C1 segment of cervical spinal cord (tissue), 14 donors: ENCODE measurements around the gene TVP23A.
"Not testable (repeated sequence)": the region's sequence is repeated elsewhere in the genome, so short reads cannot be mapped to it uniquely, and the experiment has no call there.

Source experiments
- DNase-seq, 14 donors: peaks; one replicate each; lab custom pipeline; 2025; lab: John Stamatoyannopoulos, UW

The TVP23A gene

GRCh38 chr16:10836174-10836853 lies 17.7 kb upstream of the TVP23A start:
- no peak for DNase-seq

- no peak for DNase-seq
These were observed 16.8 kb upstream of the TVP23A start for GRCh38 chr16:10835281-10835931.

- no peak for DNase-seq
These were observed 16.2 kb upstream of the TVP23A start for GRCh38 chr16:10834766-10835165.

- no peak for DNase-seq
These were observed 15.5 kb upstream of the TVP23A start for GRCh38 chr16:10834130-10834529.

- no peak for DNase-seq
These were observed 14.7 kb upstream of the TVP23A start for GRCh38 chr16:10833271-10833670.

- no peak for DNase-seq
These were observed 13.6 kb upstream of the TVP23A start for GRCh38 chr16:10831894-10832886.

- DNase-seq: not testable (repeated sequence)
These were observed 11.6 kb upstream of the TVP23A start for GRCh38 chr16:10830240-10830639.

- DNase-seq: not testable (repeated sequence)
These were observed 10.9 kb upstream of the TVP23A start for GRCh38 chr16:10829390-10830098.

- peak; percentile 27 to 97 (median 84) for DNase-seq
These were observed 10.3 kb upstream of the TVP23A start for GRCh38 chr16:10828851-10829366.

GRCh38 chr16:10827691-10828341 lies 9.2 kb upstream of the TVP23A start:
- peak in 12 of 14 donors; percentile 4 to 80 (median 45) for DNase-seq

GRCh38 chr16:10824111-10824893 lies 5.7 kb upstream of the TVP23A start:
- no peak for DNase-seq

GRCh38 chr16:10822702-10823101 lies 4.1 kb upstream of the TVP23A start:
- DNase-seq: no peak

GRCh38 chr16:10820546-10820945 lies 2.0 kb upstream of the TVP23A start:
- DNase-seq: no peak

GRCh38 chr16:10817514-10817913 lies 1.1 kb downstream of the TVP23A start:
- no peak for DNase-seq

GRCh38 chr16:10813099-10813455 lies 5.5 kb downstream of the TVP23A start:
- DNase-seq: no peak

GRCh38 chr16:10812312-10813098 lies 6.1 kb downstream of the TVP23A start:
- DNase-seq: no peak

- DNase-seq: no peak
These were observed 8.9 kb downstream of the TVP23A start for GRCh38 chr16:10809706-10810105.

- no peak for DNase-seq
These were observed 9.7 kb downstream of the TVP23A start for GRCh38 chr16:10808850-10809249.

GRCh38 chr16:10808218-10808617 lies 10.4 kb downstream of the TVP23A start:
- DNase-seq: no peak
